GM21529 (cell line): ENCODE data around the gene GNGT2.
A peak's percentile ranks its signal among the peaks of the same experiment; 100 is the strongest.

Experiments
- ATAC-seq: cut with Tn5 transposase; IDR thresholded peaks from one replicate; pipeline ENCODE4 v1.9.1; 2021; ENCODE audit not compliant: unreplicated experiment

Gene GNGT2

GRCh38 chr17:49229805-49230600 is 19.6 kb upstream of the GNGT2 start:
- ATAC-seq = no peak

DNA sequence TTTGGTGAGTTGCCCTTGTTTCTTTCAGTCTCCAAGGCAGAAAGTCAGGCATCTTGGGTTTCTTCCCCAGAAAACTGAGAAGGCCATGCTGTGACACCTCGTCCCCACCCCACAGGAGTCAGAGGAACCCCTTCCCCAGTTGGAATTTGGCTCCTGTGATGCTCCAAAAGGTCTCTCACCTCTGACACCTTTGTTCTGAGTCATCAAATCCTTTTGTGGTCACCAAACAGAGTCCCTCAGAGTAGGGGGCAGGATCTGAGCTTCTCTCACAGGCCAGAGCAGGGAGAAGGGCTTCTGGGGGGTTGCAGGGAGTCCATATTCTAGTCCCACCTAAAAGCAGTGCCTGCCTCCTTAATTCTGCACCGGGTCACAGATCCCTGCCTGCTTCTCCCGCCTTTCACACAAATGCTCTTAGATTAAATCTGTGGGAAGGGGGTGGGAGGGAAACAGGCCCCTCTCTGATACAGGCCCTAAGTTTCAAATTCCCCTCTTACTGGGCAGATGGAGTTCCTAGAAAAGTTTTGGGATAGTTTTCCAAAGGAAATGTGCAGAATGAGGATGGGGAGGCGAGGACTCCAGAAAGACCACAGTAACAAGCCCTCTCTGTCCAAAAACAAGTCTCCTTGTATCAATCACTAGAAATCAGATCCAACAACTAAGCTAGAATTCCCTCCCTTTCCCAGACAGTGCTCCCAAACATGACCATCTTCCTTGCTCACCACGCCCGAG is 18.9 kb upstream of the GNGT2 start:
- ATAC-seq = no peak

GRCh38 chr17:49227436-49228261 is 17.3 kb upstream of the GNGT2 start:
- ATAC-seq = no peak

DNA sequence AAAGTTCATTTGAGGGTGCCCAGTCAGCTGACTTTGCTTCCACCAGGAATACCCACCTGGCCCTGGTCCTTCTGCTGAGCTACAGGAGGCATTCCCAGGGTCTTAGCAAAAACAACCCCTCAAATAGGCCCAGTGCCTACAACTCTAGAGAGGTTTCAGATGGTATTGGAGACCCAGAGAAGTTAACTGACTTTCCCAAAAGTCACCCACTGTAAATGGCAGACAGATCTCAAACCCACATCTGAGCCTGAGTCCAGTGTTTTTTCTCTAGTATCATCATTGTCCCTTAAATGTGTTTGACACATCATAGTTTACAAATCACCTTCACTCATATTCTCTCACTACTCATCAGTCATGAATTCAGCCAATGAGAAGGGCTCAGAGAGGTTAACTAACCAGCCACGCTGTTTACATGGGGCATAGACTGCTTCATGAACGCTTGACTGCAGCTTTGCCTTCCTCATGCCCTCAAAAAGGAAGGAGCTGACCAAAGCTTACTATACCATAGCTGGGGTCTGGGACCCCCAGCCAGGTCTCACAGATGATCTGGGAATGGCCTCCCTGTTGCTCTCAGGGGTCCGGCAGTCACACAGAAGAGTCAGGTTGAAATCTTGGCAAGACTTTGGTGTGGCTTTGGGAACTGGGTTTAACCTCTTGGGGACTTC is 16.5 kb upstream of the GNGT2 start:
- ATAC-seq = no peak

DNA sequence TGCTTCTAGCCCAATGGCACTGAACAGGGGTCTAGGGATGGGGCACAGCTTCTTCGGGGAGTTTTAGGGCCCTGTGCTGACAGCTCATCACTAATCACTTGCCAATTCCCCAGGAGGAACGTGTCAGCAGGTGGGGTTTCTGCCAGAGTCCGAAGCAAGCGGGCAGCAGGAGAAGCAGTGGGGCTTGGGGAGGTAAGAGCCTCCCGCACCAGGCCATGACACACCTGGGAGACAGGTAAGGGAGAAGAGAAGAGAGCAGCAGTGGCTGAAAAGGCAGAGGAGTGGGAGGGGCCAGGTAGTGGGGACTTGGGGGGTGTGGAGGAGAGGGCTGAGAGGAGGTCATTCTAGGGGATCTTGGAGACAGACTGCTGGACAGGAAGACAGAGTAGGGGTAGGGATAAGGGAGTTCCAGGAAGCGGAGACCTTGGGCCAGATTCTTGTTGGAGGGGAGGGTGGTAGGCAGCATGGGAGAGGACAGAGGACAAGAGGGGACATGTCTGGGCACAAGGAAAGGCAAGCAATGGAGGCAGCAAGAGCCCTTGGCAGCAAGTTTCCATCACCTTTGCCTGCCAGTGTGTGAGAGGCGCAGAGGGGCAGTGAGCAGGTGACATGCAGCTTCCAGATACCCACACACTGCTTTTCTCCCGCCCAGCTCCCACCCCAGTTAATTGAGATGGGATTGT is 15.3 kb upstream of the GNGT2 start:
- no peak for ATAC-seq

GRCh38 chr17:49224997-49225337 is 14.6 kb upstream of the GNGT2 start:
- ATAC-seq = no peak

DNA sequence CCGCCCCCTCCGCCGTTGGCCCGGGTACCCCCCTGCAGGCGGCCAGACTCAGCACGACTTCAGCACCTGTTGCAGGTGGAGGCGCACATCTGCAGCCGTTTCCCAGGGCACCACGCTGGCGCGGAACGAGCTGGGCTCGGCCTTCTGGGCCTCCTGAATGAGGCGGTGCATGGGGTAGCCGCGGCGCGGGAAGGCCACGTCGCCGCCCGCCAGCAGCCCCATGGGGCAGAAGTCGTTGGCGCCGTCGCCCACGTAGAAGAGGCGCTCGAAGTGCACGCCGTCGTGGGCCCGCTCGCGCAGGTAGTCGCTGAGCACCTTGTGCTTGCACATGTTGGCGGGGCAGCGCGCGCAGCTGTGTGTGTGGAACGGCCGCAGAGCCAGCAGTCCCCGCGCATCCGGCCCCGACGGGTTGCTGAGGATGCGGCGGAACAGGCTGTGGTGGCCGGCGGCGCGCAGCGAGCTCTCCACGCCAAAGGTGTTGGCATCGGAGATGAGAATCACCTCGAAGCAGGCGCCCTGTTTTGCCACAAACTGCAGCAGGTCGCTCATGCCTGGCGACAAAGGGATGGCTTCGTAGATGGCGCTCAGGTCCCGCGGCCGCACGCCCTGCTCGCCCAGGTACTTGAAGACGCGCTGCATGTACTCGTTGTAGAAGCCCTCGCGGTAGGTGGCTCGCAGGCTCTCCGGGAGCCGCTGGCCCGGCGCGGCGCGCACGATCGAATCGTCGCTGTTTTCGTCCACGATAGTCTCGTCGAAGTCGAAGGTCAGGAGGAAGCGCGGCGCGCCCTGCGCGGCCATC is 14.0 kb upstream of the GNGT2 start:
- no peak for ATAC-seq

- no peak for ATAC-seq
Measured at GRCh38 chr17:49223517-49224197, 13.3 kb upstream of the GNGT2 start.

DNA sequence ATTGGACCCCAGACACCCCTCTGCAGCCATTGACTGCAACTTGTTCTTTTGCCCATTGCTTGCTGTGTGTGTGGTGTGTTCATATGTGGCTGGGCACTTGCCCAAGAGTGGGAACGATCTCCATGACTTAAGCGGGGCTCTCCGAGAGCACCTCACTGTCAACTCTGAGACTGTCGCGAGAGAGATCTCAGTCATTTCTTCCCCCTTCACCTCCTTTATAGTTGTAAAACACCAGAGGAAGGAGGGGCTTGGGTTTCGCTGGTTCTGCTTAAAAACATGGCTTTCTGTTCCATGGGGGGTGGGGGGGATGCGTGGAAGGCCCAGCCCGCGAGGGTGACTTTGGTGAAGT is 12.8 kb upstream of the GNGT2 start:
- ATAC-seq = no peak

- no peak for ATAC-seq
Measured at GRCh38 chr17:49219987-49220386, 9.6 kb upstream of the GNGT2 start.

GRCh38 chr17:49218941-49219913 is 8.9 kb upstream of the GNGT2 start:
- no peak for ATAC-seq

- ATAC-seq = peak; percentile 41
Measured at GRCh38 chr17:49217651-49218413, 7.5 kb upstream of the GNGT2 start.

DNA sequence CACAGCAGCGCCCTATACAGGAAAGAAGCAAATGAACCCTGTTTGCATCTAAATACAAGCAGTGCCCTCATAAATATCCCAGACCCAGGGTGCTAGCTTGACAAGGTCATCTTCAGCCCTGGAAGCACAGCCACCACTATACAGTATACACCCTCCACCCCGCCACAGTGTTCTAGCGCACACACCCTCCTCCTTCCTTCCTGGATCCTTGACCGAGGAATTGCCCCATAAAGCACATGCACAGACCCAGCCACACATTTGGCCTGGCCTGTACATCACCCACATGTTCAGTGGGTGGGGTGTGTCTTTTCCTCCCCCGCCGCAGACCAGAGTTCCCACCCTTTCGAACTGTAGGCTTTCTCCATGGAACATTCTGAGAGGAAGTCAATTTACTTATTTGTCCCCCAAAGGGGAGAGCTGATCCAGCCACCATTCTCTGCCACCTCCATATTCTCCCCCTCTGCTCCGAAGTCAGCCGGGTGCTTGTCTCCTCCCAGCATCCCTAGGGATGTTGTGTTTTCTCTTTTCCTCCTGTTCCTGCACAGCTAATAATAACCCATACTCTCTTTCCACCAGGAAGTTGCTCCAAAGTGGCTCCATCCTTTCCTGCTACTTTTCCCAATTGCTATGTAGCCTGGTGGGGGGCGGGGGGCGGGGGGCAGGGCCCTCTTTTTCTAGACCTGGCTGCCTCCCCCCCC is 6.7 kb upstream of the GNGT2 start:
- no peak for ATAC-seq

DNA sequence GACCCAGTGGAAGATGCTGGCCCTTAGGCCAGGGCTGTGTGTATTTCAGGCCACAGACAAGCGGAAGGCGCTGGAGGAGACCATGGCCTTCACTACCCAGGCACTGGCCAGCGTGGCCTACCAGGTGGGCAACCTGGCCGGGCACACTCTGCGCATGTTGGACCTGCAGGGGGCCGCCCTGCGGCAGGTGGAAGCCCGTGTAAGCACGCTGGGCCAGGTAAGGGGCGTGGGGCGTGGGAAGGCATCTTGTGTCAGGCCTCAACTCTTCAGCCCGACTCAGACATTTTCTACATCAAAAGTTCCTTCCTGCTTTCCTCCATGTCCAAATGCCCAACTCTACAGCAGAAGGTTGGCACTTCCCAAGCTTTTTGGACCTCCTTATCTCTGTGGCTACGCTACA is 6.1 kb upstream of the GNGT2 start:
- no peak for ATAC-seq

GRCh38 chr17:49214676-49215360 is 4.4 kb upstream of the GNGT2 start:
- ATAC-seq = no peak

DNA sequence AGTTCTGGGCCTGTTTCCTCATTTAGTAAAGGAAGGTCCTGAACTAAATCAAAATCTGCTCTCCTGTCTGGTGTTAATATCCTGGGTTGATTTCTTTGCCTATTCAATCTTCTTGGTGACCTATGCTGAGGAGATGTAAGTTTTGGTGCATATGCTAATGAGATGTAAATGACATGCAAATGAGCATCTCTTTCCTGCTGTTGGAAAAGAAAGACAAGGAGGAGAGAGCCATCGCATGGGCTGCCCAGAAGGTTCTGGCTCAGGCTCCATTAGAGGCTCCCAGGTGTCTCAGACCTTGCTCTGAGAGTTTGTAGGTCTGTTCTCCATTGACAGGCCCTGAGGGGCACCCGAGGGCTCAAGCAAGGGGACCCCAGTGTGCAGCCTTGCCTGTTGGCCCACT is 3.5 kb upstream of the GNGT2 start:
- ATAC-seq = no peak
